HepG2 (cell line): Measurements from ENCODE around the gene FGF21. TPM values are rescaled to one million over a fixed set of nuclear protein-coding genes. Genes with fewer than 3 reads are reported as not detected.

Experiments
- ATAC-seq: fragments of 200-7000 bp; cut with Tn5 transposase; 3 replicates; pipeline ENCODE4 v1.9.1; 2020; ENCODE audit warnings: mild to moderate bottlenecking, moderate library complexity
- BruUV-seq: library from RNA; stranded (reverse); fragments of 400-500 nt; replicated peaks from 2 replicates; lab custom pipeline; 2021; lab: Mats Ljungman, UMichigan
- CTCF ChIA-PET: fragments of 300-600 bp; formaldehyde crosslinking; extraction: SDS; loops from one replicate; lab custom pipeline; 2021; ENCODE audit warnings: low total read pairs, inconsistent platforms, low intra/inter-chr PET ratio; lab: Yijun Ruan, JAX
- POLR2A ChIA-PET: fragments of 350-600 bp; sonication (Branson Sonifier 250); formaldehyde crosslinking; loops from one replicate; lab custom pipeline; 2020; ENCODE audit warnings: antibody characterized with exemption, inconsistent platforms; lab: Yijun Ruan, JAX
- DNase-seq: peaks from one replicate; pipeline ENCODE4 v3.0.0-alpha.2; 2015; ENCODE audit warnings: low spot score
- FAIRE-seq: peaks from 3 replicates; lab custom pipeline; 2011; peaks lifted over from hg19 to GRCh38; lab: Jason Lieb, UNC
- H2AFZ ChIP-seq: one replicate; pipeline ENCODE4 v1.6.1; 2011; ENCODE audit warnings: low read length, inconsistent platforms
- H3K27ac ChIP-seq: fragments of 300-600 bp; 3 replicates; pipeline ENCODE4 v1.8.0; 2011; ENCODE audit warnings: mixed run types, mild to moderate bottlenecking, mixed read lengths, low read length, inconsistent platforms; ENCODE audit not compliant: insufficient read depth; ENCODE audit errors: extremely low read length
- H3K27me3 ChIP-seq, 2 experiments: fragments of 200-600 bp in 1 of 2; 2 replicates in 1 of 2; 3 replicates in 1 of 2; pipeline versions ENCODE4 v1.6.0 to v1.8.0; 2011; ENCODE audit warnings: low read length in 2 of 2, mild to moderate bottlenecking in 2 of 2, moderate library complexity in 2 of 2, inconsistent platforms in 1 of 2; ENCODE audit not compliant: insufficient read depth in 2 of 2, control insufficient read depth in 1 of 2
- H3K36me3 ChIP-seq, 2 experiments: fragments of 200-600 bp in 1 of 2; replicated peaks in 1 of 2; 2 replicates in 1 of 2; 3 replicates in 1 of 2; pipeline versions ENCODE4 v1.5.1 to v1.8.0; 2011; ENCODE audit warnings: low read length in 2 of 2, inconsistent platforms in 1 of 2; ENCODE audit not compliant: insufficient read depth in 2 of 2, control insufficient read depth in 1 of 2
- H3K4me1 ChIP-seq: 2 replicates; pipeline ENCODE4 v1.5.1; 2012; ENCODE audit warnings: low read length, inconsistent platforms; ENCODE audit not compliant: insufficient read depth
- H3K4me2 ChIP-seq: 2 replicates; pipeline ENCODE4 v1.6.0; 2011; ENCODE audit warnings: low read depth, low read length, inconsistent platforms
- H3K4me3 ChIP-seq, 3 experiments: fragments of 200-600 bp in 1 of 3; sonication (generic), shearing (Covaris generic) in 1 of 3; replicated peaks in 1 of 3; 2 replicates each; pipeline ENCODE4 v1.5.1; 2011 to 2016; ENCODE audit warnings: low read length in 3 of 3, inconsistent platforms in 2 of 3, low read depth in 2 of 3, mild to moderate bottlenecking in 2 of 3, control low read depth in 1 of 3, mixed read lengths in 1 of 3; ENCODE audit not compliant: insufficient read depth in 1 of 3
- H3K79me2 ChIP-seq: one replicate; pipeline ENCODE4 v1.6.1; 2011; ENCODE audit warnings: low read length, inconsistent platforms; ENCODE audit not compliant: insufficient read depth
- H3K9ac ChIP-seq: 2 replicates; pipeline ENCODE4 v1.6.0; 2011; ENCODE audit warnings: mild to moderate bottlenecking, low read depth, low read length, inconsistent platforms; ENCODE audit not compliant: insufficient read depth
- H3K9me3 ChIP-seq: 2 replicates; pipeline ENCODE4 v1.5.1; 2012; ENCODE audit warnings: mild to moderate bottlenecking, low read length
- H4K20me1 ChIP-seq: 2 replicates; pipeline ENCODE4 v1.6.0; 2011; ENCODE audit warnings: inconsistent platforms, mild to moderate bottlenecking, low read length, moderate library complexity; ENCODE audit not compliant: insufficient read depth
- ARID4A ChIP-seq: sonication (generic); formaldehyde crosslinking; IDR thresholded peaks from 2 replicates; pipeline ENCODE4 v1.5.0; 2020; ENCODE audit warnings: mild to moderate bottlenecking, missing genetic modification reagents, borderline replicate concordance
- KLF15 ChIP-seq: sonication (generic); formaldehyde crosslinking; IDR thresholded peaks from 2 replicates; pipeline ENCODE4 v1.8.1; 2023; ENCODE audit warnings: borderline replicate concordance, mild to moderate bottlenecking, inconsistent platforms, missing genetic modification reagents, mixed read lengths
- SKIL ChIP-seq: sonication (generic); formaldehyde crosslinking; IDR thresholded peaks from 2 replicates; pipeline ENCODE4 v1.8.0; 2022; ENCODE audit warnings: missing genetic modification reagents, mild to moderate bottlenecking, moderate library complexity, borderline replicate concordance
- TEAD2 ChIP-seq: sonication (generic); formaldehyde crosslinking; IDR thresholded peaks from 2 replicates; pipeline ENCODE4 v1.9.0; 2021; ENCODE audit warnings: missing genetic modification reagents
- ZBTB4 ChIP-seq: sonication (generic); formaldehyde crosslinking; IDR thresholded peaks from 2 replicates; pipeline ENCODE4 v1.4.0; 2020; ENCODE audit warnings: missing genetic modification reagents, mild to moderate bottlenecking, borderline replicate concordance
- ZFP36 ChIP-seq: fragments of 150-350 bp; IDR thresholded peaks from 2 replicates; pipeline ENCODE4 v1.6.1; 2018; ENCODE audit warnings: borderline replicate concordance, low read length, low read depth; ENCODE audit not compliant: partially characterized antibody
- ZNF10 ChIP-seq: sonication (generic); formaldehyde crosslinking; IDR thresholded peaks from 2 replicates; pipeline ENCODE4 v1.4.0; 2020; ENCODE audit warnings: mild to moderate bottlenecking, low read depth, missing genetic modification reagents, borderline replicate concordance
- ZNF136 ChIP-seq: sonication (generic); formaldehyde crosslinking; IDR thresholded peaks from 2 replicates; pipeline ENCODE4 v1.8.1; 2022; ENCODE audit warnings: low read depth, mild to moderate bottlenecking, moderate library complexity, missing genetic modification reagents
- ZNF460 ChIP-seq: sonication (generic); formaldehyde crosslinking; IDR thresholded peaks from 2 replicates; pipeline ENCODE4 v1.5.1; 2020; ENCODE audit warnings: missing genetic modification reagents, mild to moderate bottlenecking, borderline replicate concordance
- ZNF530 ChIP-seq: sonication (generic); formaldehyde crosslinking; IDR thresholded peaks from 2 replicates; pipeline ENCODE4 v1.5.0; 2020; ENCODE audit warnings: low read depth, mild to moderate bottlenecking, missing genetic modification reagents
- ZSCAN20 ChIP-seq: sonication (generic); formaldehyde crosslinking; IDR thresholded peaks from 2 replicates; pipeline ENCODE4 v1.4.0; 2020; ENCODE audit warnings: missing genetic modification reagents, mild to moderate bottlenecking, borderline replicate concordance
- WGBS: methylation state at CpG from one replicate; pipeline ENCODE4 v1.1.6; 2017; ENCODE audit warnings: low lambda C conversion rate; 5-methylcytosine and 5-hydroxymethylcytosine counted together
- in situ Hi-C: cut with HindIII; loops from 2 replicates; pipeline ENCODE4 v1.10.0; 2017; ENCODE audit warnings: low pct_unique_long_range_greater_than_20kb; ENCODE audit not compliant: extremely low pct_ligation_motif_present
- intact Hi-C: fragments of 100-400 bp; cut with micrococcal nuclease; formaldehyde crosslinking; loops from one replicate; pipeline ENCODE4 v1.10.0; 2022; ENCODE audit not compliant: unreplicated experiment
- polyA plus RNA-seq, 8 experiments: library from polyadenylated mRNA; depleted of rRNA in 3 of 8; stranded (reverse) in 7 of 8; unstranded in 1 of 8; fragments of >200 nt; fragmentation: Illumina TruSeq in 4 of 8; extraction: Trizol in 4 of 8; gene quantifications; 2 replicates each; pipeline versions ENCODE4 v1.2.1 to v1.2.3, GENCODE V29; 2011 to 2016; ENCODE audit warnings: low read depth in 4 of 8, missing spikeins in 1 of 8, mixed read lengths in 1 of 8; ENCODE audit not compliant: insufficient read depth in 1 of 8
- total RNA-seq, 5 experiments: library from RNA; depleted of rRNA; stranded (reverse); fragments of >200 nt; fragmentation: Illumina TruSeq; extraction: Trizol; gene quantifications; 2 replicates each; pipeline ENCODE4 v1.2.3, GENCODE V29; 2016; ENCODE audit warnings: low read depth in 1 of 5

Gene FGF21
- total and polyA plus RNA-seq, 2 of the 13 experiments (the other 11 are each of a cell fraction or from before 2014, with no cell fraction given): 0.17 TPM; not detected in 1

GRCh38 chr19:48750771-48751504 lies 4.4 kb upstream of the FGF21 start:
- ChIA-PET CTCF (no interaction called here), POLR2A (interaction anchor here (0.9 to 1.7 kb wide), 2 partner anchors 10 to 12 kb away, joined by 4 read pairs; no protein-coding TSS in a partner anchor)
- intact Hi-C loops: no loop called here
- Histone ChIP-seq H3K9me3 (no peaks in the 10 kb centered on the region), H2AFZ (no peak overlapping the region), H3K27ac (no peak overlapping the region), H3K4me1 (peaks cover 34% of the 10 kb centered on the region), H3K36me3 (no peaks in the 10 kb centered on the region), H3K4me2 (no peak overlapping the region), H3K9ac (no peak overlapping the region), H3K4me3 (no peak overlapping the region), H3K27me3 (no peaks in the 10 kb centered on the region), H4K20me1 (no peaks in the 10 kb centered on the region), H3K79me2 (no peaks in the 10 kb centered on the region)
- FAIRE-seq (no peak), DNase-seq (no peak), ATAC-seq (no peak)
- in situ Hi-C loops: no loop called here
- WGBS: 87% methylated on average over 20 of the region's 29 CpGs
- no TSS peak for BruUV-seq
- TF ChIP-seq KLF15 (CRISPR knock-in tag) (no peak), ZNF136 (CRISPR knock-in tag) (no peak), ZBTB4 (CRISPR knock-in tag) (no peak), ZNF10 (CRISPR knock-in tag) (no peak), ZFP36 (no peak), ZNF530 (CRISPR knock-in tag) (no peak), ARID4A (CRISPR knock-in tag) (no peak), TEAD2 (CRISPR knock-in tag) (no peak), SKIL (CRISPR knock-in tag) (no peak), ZSCAN20 (no peak), ZNF460 (no peak)
